Nucleus accumbens (tissue), 56 donors: ENCODE results near the gene PPP1R1C.

Experiments
- DNase-seq, 56 donors: peaks; one replicate each; lab custom pipeline; 2025; lab: John Stamatoyannopoulos, UW

The PPP1R1C gene

GRCh38 chr2:182166406-182166805, 180.8 kb downstream of the PPP1R1C start:
- DNase-seq = no peak

GRCh38 chr2:182166841-182167240, 181.2 kb downstream of the PPP1R1C start:
- no peak for DNase-seq
